OCI-LY3 (cell line): Measurements from ENCODE around the gene SELE.

Experiments used
- H2AFZ ChIP-seq: fragments of 200-600, 300-600 bp; shearing (Covaris generic); 2 replicates; pipeline ENCODE4 v1.6.0; 2014; ENCODE audit warnings: antibody characterized with exemption, low read depth, low read length
- H3K27ac ChIP-seq: fragments of 200-600, 300-600 bp; sonication (generic); 2 replicates; pipeline ENCODE4 v1.5.1; 2014; ENCODE audit warnings: mild to moderate bottlenecking, low read length, moderate library complexity, mixed read lengths
- H3K27me3 ChIP-seq: fragments of 200-600, 300-600 bp; sonication (generic); 2 replicates; pipeline ENCODE4 v1.6.1; 2014; ENCODE audit warnings: low read depth, low read length, mixed read lengths
- H3K36me3 ChIP-seq: fragments of 200-600, 300-600 bp; sonication (generic); replicated peaks from 2 replicates; pipeline ENCODE3; 2014; ENCODE audit warnings: low read depth, low read length, mixed read lengths
- H3K4me1 ChIP-seq: fragments of 300-600, 200-600 bp; sonication (generic); 2 replicates; pipeline ENCODE4 v1.6.1; 2014; ENCODE audit warnings: low read length, mixed read lengths
- H3K4me2 ChIP-seq: fragments of 200-600, 300-600 bp; sonication (generic); 2 replicates; pipeline ENCODE4 v1.6.1; 2014; ENCODE audit warnings: low read length, mixed read lengths
- H3K4me3 ChIP-seq: fragments of 300-600, 200-600 bp; sonication (generic); 2 replicates; pipeline ENCODE4 v1.5.1; 2014; ENCODE audit warnings: antibody characterized with exemption, mild to moderate bottlenecking, low read length, moderate library complexity
- H3K79me2 ChIP-seq: fragments of 300-600, 200-600 bp; shearing (Covaris generic); 2 replicates; pipeline ENCODE4 v1.6.1; 2014; ENCODE audit warnings: mild to moderate bottlenecking, low read length, mixed read lengths
- H3K9ac ChIP-seq: fragments of 300-600, 200-600 bp; shearing (Covaris generic); 2 replicates; pipeline ENCODE4 v1.6.0; 2014; ENCODE audit warnings: mild to moderate bottlenecking, low read length, moderate library complexity
- H3K9me3 ChIP-seq: fragments of 200-600, 300-600 bp; shearing (Covaris generic); 2 replicates; pipeline ENCODE4 v1.6.1; 2014; ENCODE audit warnings: low read length, mixed read lengths; ENCODE audit not compliant: insufficient read depth
- H4K20me1 ChIP-seq: fragments of 200-600, 300-600 bp; sonication (generic); 2 replicates; pipeline ENCODE4 v1.6.1; 2016; ENCODE audit warnings: low read length, mixed read lengths; ENCODE audit not compliant: insufficient read depth
- CTCF ChIP-seq: fragments of 200-600, 300-600 bp; sonication (generic); IDR thresholded peaks from 2 replicates; pipeline ENCODE4 v1.5.1; 2014; ENCODE audit warnings: antibody characterized with exemption, low read length, low read depth
- EZH2phosphoT487 ChIP-seq: fragments of 200-600 bp; shearing (Covaris generic); IDR thresholded peaks from 2 replicates; pipeline ENCODE4 v1.6.1; 2018; ENCODE audit warnings: antibody characterized with exemption, mixed run types, low read depth

SELE gene

GRCh38 chr1:169762699-169763098 lies 28.8 kb upstream of the SELE start:
- Histone ChIP-seq H3K4me3 (no peak overlapping the region), H3K36me3 (no peaks in the 10 kb centered on the region), H4K20me1 (no peaks in the 10 kb centered on the region), H3K4me2 (no peak overlapping the region), H2AFZ (no peak overlapping the region), H3K4me1 (no peaks in the 10 kb centered on the region), H3K27me3 (no peaks in the 10 kb centered on the region), H3K9me3 (peaks cover 4% of the 10 kb centered on the region; the same call in 1 of the 2 replicates), H3K79me2 (no peaks in the 10 kb centered on the region), H3K9ac (no peak overlapping the region), H3K27ac (no peak overlapping the region)
- no peak for TF ChIP-seq CTCF
- no peak for TF ChIP-seq EZH2phosphoT487

- TF ChIP-seq EZH2phosphoT487 (no peak), CTCF (no peak)
- no peaks in the 10 kb centered on the region for H3K27me3 ChIP-seq
- H3K79me2 ChIP-seq, result no peaks in the 10 kb centered on the region
- no peak overlapping the region for H2AFZ ChIP-seq
- H3K9me3 ChIP-seq, result peaks cover 4% of the 10 kb centered on the region; the same call in 1 of the 2 replicates
- H4K20me1 ChIP-seq, result no peaks in the 10 kb centered on the region
- no peaks in the 10 kb centered on the region for H3K4me1 ChIP-seq
- H3K4me3 ChIP-seq, result no peak overlapping the region
- H3K36me3 ChIP-seq, result no peaks in the 10 kb centered on the region
- no peak overlapping the region for H3K4me2 ChIP-seq
- H3K9ac ChIP-seq, result no peak overlapping the region
- H3K27ac ChIP-seq, result no peak overlapping the region
Measured at GRCh38 chr1:169759038-169759437, 25.2 kb upstream of the SELE start.

- Histone ChIP-seq H3K27ac (no peak overlapping the region), H4K20me1 (no peaks in the 10 kb centered on the region), H3K79me2 (no peaks in the 10 kb centered on the region), H3K4me2 (no peak overlapping the region), H3K4me1 (no peaks in the 10 kb centered on the region), H3K36me3 (no peaks in the 10 kb centered on the region), H3K9me3 (no peaks in the 10 kb centered on the region), H3K27me3 (no peaks in the 10 kb centered on the region), H2AFZ (peak overlapping the region; percentile 26; the same call in 1 of the 2 replicates), H3K9ac (no peak overlapping the region), H3K4me3 (no peak overlapping the region)
- TF ChIP-seq EZH2phosphoT487 (no peak), CTCF (no peak)
Measured at GRCh38 chr1:169753549-169753948, 19.7 kb upstream of the SELE start.

- Histone ChIP-seq H3K4me2 (no peak overlapping the region), H2AFZ (no peak overlapping the region), H3K4me1 (no peaks in the 10 kb centered on the region), H3K9me3 (no peaks in the 10 kb centered on the region), H3K36me3 (no peaks in the 10 kb centered on the region), H3K9ac (no peak overlapping the region), H3K27ac (no peak overlapping the region), H3K4me3 (no peak overlapping the region), H3K27me3 (no peaks in the 10 kb centered on the region), H3K79me2 (no peaks in the 10 kb centered on the region), H4K20me1 (no peaks in the 10 kb centered on the region)
- TF ChIP-seq CTCF (no peak), EZH2phosphoT487 (no peak)
Measured at GRCh38 chr1:169750041-169750440, 16.2 kb upstream of the SELE start.
